Pons (tissue), 1 donor: ENCODE results near the gene AFTPH.
A peak's percentile ranks its signal among the peaks of the same experiment; 100 is the strongest.

Experiments
- DNase-seq: peaks from one replicate; pipeline ENCODE4 v3.0.0-alpha.2; 2016; ENCODE audit warnings: low spot score

Gene AFTPH

DNA sequence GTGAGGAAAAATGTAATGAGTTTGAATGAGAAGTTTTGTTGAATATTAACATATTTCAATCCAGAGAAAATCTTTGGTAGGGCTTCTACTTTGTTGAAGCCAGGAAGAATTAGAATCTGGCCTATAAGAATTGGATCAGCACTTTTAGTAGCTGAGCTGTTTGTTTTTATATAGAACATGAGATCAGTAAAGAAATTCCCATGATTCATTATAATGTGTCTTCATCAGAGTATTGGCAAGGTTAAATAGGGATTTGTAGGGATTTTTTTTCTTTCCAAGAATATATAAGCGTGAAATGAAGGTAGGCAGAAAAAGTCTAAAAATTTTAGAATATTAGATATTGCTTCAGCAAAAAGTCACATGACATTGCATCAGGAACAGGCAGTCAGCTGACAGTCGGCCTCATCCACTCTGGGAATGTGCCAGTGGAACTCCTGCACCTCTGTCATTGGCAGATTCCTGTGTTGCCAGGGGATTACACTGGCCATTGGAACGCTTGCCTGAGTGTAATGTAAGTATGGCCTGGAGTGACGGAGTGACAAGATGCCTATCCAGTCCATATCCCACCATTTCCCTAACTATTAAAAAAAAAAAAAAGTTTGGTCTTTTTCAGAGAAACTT, 69.0 kb downstream of the AFTPH start:
- DNase-seq = no peak

DNA sequence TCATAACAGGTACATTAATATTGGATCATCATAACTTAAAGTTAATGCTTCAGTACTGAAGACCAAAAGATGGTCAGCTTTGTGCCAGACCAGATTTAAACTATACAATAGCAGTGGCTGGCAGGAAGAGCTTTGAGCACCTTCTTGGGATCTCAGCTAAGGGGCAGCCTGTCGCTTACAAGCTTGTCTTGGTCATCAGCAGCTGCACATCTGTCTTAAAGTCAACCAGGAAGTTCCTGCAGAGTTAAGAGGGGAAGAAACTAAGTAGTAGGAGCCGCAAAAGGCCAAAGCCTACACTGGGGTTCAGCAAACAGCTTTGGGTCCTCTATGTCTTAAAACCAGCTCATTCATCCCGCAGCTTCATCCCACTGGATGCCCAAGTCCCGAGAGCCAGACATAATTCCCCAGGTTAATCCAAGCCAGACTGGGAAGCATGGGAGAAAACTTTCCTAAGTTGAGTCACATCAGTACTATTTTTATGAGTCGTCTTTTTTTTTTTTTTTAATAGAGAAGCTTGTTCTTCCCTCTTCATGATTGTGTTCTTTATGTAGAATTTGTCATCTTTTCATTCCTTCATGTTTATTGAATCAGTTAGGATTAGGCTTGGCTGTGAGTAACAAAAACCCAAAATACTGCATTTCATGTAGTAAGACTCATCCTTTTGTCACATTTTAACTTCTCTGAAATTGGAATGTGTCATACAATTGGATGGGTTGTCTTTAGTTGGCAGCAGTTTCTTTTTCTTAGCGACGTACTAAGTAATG, 70.3 kb downstream of the AFTPH start:
- no peak for DNase-seq

DNA sequence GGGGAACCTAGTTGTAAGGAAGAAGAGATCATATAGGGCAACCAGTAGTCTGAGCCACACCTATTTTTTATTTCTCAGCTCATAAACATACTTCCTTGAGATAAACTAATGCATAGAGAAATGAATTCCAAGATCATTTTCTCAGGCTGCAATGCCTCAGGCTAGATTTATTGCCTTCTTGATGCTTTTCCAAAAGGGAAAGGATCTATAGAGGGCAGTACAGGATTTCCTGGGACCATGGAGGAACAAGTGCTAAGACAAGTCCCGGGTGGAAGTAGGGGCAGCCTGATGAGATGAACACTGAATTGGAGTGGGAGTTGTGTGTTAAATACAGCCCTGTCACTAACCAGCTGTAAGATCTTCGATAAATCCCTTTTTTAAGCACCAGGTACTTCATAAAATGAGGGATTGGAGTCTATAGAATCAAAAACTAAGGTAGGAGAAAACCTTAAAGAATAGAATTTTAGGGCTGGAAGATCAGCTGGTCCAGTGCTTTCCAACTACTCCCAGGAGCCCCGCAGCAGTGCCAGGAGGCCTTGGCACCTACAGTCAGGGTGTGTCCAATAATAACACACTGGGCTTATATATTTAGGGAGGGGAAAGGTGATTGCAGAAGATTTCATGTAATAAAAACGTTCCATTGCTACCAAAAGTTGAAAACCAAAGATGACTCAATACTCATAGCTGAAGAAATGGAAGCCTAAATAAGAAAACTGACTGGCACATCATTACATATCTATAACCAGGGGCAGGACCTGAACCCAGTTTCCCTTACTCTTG, 71.5 kb downstream of the AFTPH start:
- peak; percentile 77 for DNase-seq

DNA sequence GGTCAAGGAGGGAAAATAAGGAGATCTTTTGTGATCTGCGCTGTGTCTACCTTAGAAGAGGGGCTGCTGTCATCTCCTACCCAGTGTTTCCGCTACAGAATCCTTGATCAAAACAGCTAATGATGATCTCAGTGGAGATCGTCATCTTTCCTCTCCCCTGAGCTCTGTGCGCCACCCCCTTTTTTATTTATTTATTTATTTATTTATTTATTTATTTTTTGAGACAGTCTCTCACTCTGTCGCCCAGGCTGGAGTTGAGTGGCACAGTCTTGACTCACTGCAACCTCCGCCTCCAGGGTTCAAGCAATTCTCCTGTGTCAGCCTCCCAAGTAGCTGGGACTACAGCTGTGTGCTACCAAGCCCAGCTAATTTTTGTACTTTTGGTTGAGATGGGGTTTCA, 74.1 kb downstream of the AFTPH start:
- DNase-seq = no peak

DNA sequence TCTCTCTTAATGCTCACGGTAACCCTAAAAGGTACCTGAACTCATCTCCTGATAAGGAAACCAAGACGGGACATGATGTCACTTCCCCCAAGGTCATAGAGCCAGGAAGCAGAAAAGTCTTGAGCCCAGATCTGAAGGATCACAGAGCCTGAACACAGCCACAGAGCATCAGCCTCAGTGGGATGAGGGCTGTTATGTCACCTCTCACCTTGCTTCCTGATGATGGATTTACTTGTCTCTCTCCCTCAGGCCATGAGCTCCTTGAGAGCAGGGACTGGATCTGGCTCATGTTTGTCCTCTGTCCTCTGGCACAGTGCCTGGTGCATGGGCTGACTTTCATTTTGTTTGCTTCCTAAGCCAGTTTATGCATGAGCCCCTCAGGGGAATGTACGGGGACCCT, 75.3 kb downstream of the AFTPH start:
- no peak for DNase-seq

DNA sequence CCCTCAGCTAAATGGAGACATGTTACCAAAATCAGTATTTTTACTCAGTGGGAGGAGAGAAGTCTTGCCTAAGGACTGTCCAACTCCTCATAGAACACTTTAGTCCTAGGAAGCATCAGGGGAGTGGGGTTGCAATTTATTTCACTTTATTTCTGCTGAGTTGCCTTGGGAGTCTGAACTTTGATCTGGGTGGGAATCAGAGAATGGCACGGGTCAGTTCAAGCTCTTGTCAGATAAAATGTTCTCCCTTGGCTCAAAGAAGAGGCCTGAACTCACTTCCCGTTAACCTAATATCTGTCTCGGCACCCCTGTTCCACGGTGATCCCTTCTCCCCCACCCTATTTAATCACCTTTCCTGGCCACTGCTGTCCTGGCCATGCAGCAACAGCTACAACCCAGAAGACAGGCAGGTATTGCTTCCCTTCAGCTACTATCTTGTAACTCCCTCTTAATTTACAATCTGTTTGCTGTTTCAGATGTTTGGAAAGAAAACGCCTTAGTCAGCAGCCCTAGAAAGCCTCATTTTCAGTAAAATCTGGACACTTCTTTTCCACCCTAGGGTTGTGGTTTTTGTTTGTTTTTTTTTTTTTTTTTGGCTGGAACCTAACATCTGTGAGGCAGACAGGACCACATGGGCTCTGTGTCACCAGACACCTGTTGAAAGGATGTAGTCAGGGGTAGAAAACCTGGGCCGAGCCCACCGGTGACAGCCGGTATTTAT, 77.1 kb downstream of the AFTPH start:
- DNase-seq = no peak

DNA sequence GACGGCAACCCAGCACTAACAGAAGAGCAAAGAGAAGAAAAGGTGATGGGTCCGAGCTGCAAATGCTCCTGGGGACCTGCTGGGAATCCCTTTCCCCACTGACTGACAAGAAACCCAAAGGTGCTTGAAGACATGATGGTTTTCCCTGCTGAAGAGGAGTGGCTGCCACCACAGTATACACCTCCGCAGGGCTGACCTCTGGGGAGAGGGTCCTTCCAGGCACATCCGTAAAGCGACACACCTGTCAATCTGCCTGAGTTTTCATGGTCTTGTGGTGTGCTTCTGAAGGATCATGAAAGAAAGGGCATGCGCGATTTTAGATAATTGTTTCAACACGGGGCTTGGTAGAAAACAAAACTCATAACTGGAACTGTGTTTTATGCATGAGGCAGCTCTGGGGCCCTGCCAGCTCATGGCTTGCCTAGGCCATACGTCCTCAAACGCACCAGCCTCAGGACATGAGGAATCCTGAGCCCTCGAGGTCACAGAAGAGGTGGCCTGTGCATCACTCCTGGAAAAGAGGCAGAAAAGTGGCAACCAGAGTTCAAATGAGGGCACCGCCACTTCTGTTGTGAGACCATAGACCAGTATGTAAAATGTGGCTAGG, 77.8 kb downstream of the AFTPH start:
- no peak for DNase-seq

DNA sequence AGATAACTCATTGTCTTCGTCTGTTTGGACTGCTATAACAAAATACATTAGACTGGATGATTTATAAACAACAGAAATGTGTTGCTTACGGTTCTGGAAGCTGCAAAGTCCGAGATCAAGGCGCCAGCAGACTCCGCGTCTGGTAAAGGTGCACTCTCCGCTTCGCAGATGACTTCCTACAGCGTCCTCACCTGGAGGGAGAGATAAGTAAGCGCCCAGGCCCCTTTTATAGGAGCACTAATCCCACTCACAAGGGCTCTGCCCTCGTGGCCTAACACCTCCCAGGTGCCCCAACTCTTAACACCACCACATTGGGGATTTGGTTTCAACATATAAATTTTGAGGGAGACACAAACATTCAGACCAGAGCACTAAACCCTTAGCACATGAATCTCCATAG, 78.3 kb downstream of the AFTPH start:
- DNase-seq = no peak

DNA sequence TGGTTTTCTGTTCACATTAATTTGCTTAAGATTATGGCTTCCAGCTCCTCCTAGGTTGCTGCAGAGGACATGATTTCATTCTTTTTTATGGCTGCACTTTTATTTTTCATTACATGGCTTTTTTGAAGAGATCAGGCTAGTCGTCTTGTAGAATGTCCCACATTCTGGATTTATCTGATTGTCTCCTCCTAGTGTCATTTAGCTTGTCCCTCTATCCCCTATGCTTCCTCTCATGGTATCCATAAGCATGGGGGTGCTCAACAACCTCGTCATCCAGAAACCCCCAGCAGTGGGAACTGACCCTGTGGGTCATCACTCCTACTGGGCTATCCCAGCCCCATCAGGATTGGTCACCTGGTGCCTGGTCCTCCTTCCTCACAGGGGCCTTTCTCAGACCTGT, 80.0 kb downstream of the AFTPH start:
- no peak for DNase-seq

DNA sequence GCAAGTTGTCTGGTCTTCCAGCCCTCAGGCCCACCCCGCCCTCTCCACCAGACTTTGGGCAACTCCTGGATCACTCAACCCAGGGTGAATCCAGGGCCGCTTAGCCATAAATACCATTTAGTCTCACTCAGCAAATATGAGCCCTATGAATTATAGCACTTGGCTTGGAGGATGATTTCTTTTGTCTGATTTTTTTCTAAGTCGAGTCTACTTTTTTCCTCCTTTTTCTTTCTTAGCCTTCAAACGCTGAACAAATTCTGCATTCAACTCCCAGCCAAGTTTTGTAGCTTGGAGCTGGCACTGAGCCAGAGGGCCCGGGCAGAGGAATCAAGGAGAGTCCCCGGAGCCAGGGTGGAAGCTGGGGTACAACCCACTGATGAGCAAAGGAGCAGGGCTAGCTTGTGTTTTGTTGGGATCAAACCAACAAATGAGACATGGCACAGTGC, 80.9 kb downstream of the AFTPH start:
- no peak for DNase-seq

DNA sequence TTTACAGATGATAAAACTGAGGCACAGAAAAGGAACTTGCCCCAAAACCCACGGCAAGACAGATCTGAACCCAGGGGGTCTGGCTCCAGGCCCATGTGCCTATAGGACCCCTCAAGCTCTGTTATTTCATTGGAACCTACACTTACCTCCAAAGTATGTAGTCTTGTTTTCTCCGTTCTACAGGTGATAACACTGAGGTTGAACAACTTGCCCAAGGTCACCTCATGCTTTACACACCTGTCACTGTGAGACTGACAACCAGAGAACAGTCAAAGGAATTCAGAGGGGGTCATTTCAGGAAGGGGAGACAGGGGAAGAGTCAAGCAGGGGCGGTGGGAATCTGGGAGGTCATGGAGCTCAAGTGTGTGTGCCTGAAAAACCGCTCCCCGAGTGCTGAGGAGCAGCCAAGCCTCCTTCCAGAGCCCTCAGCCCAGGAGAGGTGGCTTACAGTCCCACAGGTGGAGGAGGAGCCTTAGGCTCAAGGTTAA, 81.9 kb downstream of the AFTPH start:
- DNase-seq = no peak

DNA sequence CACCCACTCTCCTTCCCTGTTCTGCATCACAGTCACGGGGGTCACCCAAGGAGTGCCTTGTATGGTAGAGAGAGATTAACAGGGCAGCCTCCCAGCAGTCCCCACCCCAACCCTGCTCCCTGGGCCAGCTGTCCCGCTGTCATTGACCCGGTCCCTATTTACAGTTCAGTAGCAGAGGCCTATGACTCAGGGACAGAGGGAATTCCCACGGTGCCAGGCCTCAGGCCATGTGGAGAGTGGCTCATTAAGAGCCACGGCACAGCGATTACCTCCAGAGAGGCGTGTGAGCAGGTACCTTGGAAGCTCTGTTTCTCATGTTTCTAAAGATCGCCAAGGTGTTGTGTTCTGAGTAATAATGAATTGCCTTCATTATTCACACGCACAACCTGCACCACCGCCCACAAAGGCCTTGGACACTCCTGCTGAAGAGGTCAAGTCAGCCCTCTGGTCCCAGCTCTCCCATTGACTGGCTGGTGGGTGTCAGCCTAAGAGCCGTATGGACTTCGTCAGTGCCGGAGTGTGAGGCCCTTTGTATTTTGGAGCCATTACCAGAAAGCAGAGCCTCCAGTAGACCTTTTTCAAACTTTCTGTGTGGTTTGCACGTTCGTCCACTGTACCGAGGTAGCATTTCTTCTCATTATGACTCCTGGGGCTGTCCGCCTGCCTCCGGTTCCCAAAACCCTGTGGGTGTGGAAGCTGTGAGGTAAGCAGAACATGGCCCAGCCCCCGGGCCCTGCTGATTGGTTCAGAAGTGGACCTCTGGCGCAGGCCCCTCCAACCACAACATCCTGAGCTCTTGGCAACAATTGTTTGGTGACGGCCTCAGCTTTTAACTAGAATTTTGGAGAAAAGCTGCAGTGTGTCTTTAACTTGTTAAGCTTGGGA, 82.6 kb downstream of the AFTPH start:
- DNase-seq = peak; percentile 77

DNA sequence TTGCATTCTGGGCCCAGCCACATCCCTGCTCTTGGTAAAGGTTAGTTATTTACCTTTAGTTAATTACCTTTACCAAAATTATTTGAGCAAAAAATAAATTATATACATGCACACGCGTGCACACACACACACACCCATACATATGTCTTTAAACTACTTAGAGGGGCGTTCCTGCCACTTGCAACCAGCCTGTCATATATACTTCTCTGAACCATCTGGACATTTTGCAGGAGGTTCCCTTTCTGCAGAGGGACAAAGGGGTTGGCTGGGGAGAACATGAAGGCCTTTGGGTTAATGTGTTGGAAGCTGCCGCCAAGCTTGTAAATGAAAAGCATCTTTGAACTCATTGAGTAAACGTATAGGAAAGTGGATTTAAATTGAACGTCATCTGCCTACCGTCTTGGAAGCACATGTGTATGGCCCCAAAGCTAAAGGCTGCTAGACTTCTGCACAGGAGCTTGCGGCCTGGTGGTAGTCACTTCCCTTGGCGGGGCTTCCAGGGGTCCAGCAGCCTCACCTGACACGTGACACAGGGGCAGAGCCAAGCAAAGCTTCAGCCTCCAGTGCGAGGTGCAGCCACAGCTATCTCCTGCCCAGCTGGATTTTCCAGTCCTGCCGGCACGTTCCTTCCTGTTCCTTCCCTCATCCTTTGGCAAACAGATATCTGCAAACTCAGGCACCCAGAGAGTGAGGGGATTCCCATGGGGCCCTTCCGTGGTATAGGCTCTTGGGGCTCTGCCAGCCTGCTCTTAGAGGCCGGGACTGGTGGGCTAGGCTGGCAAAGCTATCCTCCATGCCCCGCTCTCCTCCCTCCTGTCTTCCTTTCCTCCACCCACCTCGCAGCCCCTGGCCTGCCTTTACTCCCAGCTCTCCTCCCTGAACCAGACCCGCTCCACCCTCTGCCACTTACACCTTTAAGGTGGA, 83.5 kb downstream of the AFTPH start:
- no peak for DNase-seq

DNA sequence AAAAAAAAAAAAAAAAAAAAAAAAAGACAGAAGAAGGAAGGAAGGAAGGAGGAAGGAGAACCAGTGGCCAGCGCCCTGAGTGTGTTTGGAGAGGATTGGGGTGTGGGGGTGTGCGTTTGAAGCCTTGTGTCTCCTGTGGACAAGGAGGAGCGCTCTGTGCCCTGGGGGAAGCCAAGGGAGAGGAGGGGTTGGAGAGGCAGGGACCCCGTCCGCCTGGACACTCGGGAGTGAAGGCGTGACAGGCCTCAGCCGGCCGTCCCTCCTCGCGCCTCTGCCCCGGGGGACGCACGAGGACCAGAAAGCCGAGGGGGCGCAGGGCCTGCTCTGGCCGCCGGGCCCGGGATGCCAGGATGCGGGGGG, 84.7 kb downstream of the AFTPH start:
- DNase-seq = no peak

DNA sequence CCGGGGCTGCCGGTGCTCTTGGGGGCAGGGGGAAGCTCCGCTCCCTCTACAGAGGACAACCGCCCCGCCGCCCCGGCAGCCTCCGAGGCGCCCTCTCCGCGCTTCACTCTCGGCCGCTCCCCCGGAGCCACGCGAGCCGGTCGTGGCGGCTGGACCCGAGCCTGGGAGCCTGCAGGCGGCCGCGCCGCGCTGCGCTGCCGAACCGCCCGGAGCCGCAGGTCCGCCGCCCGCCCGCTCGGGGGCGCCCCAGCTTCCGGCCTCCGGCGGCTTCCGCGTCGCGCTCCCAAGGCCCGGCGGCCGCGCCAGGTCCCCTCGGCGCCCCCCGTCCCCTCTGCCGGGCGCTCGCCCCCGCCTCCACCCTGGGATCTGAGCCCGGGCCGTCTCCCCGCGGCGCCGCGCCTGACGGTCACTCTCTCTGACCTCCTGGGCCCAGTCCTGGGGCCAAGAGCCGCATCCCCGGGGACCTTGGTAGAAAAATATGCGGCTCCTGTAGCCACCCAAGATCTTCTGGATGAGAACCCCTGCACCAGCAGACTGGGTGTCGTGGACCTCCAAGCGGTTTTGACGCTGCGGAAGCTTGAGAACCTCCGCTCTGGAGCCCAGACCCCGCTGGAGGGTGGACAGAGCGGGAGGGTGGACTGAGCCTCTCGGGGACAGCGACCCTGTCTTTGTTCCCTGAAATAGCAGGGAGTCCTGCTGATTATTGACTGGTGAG, 85.3 kb downstream of the AFTPH start:
- no peak for DNase-seq

DNA sequence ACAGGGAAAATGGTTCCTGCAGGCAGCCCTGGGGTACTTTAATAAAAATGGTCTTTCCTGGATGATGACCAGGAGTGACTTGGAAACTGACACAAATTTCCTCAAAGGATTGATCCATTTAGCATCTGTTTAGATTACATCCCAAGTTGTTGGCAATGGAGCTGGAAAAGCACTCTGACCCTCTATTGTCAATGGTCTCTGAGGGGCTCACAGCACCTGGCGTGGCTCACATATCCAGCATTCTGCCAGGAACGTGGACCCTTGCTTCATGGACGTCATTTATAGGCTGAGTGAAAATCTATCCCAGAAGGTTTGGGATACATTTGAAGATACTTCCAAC, 85.8 kb downstream of the AFTPH start:
- DNase-seq = no peak

DNA sequence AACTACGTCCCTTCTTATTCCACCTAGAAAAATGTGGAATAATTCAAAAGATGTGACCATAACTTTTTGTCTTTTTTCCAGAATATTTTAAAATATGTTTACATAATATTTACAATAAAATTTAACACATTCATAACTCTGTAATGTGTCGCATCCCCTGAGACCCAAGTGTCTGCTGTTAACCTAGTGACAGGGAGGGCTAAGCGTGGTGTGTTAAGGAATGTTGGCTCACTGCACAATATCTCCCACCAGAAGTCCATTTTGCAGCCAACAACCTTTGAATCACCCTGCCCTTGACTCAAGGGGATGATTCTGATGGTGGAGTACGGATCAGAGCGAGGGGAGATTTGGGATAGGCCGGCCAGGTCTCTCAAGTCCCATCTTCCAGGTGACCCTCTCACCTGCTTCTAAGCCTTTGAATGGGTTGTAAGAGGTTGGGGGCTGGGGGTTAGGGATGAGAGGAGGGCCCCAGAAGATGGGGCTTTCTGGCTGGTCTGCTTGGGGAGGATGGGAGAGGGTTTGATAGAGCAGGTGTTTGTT, 86.3 kb downstream of the AFTPH start:
- no peak for DNase-seq

DNA sequence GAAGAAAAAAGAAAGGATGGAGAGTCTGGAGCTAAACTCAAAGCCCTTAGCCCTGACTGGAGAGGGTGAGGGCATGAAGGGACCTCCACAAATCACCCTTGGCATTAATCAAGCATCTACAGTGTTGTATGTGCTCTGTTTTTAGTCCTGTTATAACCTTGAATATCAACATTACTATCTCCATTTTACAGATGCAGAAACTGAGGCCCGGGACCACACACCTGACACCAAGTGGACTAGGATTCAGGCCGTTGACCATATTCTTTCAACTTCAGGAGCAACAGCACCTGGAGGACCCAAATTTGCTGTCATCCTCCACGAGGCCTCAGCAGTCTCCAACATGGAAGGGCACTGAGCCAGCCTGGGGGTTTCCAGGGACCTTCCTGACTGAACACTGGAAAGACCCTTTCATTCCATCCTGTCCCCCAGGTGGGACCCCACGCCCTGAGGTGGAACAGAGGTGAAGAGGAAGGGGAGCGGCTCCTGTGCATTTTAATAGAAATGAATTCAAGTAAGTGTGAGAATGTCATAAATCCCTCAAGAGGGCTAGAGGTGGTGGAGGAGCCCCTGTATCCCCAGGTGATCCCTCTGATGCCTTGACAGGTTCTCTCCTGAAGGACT, 88.6 kb downstream of the AFTPH start:
- no peak for DNase-seq

DNA sequence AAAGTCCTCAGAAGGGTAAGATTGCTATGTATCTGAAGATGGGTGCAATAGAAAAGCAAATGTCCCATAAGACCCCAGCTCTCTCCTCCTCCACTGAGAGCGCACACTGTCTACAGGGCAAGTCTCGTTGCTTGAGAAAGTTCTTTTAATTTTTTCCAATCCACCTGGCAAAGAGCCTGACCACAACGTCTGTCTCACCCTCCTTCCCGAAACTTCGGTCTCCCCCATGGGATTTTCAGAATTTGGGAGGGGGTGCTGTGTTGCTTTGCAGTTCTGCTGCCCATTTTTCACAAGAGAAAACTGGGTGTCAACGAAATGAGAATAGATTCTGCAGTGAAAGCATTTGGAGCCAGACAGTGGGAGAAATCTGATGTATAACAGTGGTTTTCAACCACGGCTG, 89.1 kb downstream of the AFTPH start:
- DNase-seq = no peak
